Keratinocyte (primary cell): ENCODE measurements around the gene EIF6.

Source experiments
- EZH2 ChIP-seq: IDR thresholded peaks from one replicate; pipeline ENCODE4 v1.6.1; 2012; ENCODE audit warnings: inconsistent platforms, mild to moderate bottlenecking, low read length, moderate library complexity
- TF ChIP-seq, protein P1 (sequence below), 3 experiments: IDR thresholded peaks in 1 of 3; conservative IDR thresholded peaks in 1 of 3; optimal IDR thresholded peaks in 1 of 3; 2 replicates in 2 of 3; 3 replicates in 1 of 3; pipeline versions ENCODE3 to v1.5.1; 2011; ENCODE audit warnings: low read length in 3 of 3, mild to moderate bottlenecking in 3 of 3, moderate library complexity in 2 of 3, control low read depth in 1 of 3, inconsistent platforms in 1 of 3; ENCODE audit not compliant: insufficient read depth in 2 of 3; ENCODE audit errors: extremely low read depth in 1 of 3

DNA sequence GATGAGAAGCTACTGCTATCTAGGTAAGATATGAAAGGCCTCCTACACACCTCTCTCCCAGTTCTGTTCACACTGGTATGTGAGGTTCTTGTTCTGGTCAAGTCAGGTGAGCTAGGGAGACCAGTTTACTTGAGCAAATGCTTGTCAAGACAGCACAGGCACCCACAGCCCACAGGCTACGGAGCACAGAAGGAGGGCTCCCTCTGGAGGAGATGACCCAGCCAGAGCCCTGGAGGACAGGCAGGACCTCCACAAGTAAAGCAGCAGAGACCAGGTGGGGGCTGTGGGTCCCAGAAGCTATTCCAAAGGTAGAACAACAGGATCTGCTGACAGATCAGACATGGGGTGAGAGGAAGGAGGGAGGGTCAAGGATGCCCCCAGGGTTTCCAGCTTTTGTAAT, 19.8 kb downstream of the EIF6 start:
- TF ChIP-seq, protein P1, sequence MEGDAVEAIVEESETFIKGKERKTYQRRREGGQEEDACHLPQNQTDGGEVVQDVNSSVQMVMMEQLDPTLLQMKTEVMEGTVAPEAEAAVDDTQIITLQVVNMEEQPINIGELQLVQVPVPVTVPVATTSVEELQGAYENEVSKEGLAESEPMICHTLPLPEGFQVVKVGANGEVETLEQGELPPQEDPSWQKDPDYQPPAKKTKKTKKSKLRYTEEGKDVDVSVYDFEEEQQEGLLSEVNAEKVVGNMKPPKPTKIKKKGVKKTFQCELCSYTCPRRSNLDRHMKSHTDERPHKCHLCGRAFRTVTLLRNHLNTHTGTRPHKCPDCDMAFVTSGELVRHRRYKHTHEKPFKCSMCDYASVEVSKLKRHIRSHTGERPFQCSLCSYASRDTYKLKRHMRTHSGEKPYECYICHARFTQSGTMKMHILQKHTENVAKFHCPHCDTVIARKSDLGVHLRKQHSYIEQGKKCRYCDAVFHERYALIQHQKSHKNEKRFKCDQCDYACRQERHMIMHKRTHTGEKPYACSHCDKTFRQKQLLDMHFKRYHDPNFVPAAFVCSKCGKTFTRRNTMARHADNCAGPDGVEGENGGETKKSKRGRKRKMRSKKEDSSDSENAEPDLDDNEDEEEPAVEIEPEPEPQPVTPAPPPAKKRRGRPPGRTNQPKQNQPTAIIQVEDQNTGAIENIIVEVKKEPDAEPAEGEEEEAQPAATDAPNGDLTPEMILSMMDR (optimal IDR thresholded peaks at IDR 0.05 in 1 of 3, IDR thresholded peaks at IDR 0.05 in 1 of 3, conservative IDR thresholded peaks at IDR 0.05 in 1 of 3; ENCODE audit: extremely low read depth in 1 of 3, insufficient read depth in 2 of 3, low read length in 3 of 3) = peak in 1 of 3 experiments; percentile 46
- no peak for TF ChIP-seq EZH2
